GM21576 (cell line): ENCODE data around the gene EIF4E1B.

ENCODE experiments used
- ATAC-seq: cut with Tn5 transposase; IDR thresholded peaks from one replicate; pipeline ENCODE4 v1.9.1; 2021; ENCODE audit warnings: mild to moderate bottlenecking, moderate library complexity; ENCODE audit not compliant: unreplicated experiment

The EIF4E1B gene

DNA sequence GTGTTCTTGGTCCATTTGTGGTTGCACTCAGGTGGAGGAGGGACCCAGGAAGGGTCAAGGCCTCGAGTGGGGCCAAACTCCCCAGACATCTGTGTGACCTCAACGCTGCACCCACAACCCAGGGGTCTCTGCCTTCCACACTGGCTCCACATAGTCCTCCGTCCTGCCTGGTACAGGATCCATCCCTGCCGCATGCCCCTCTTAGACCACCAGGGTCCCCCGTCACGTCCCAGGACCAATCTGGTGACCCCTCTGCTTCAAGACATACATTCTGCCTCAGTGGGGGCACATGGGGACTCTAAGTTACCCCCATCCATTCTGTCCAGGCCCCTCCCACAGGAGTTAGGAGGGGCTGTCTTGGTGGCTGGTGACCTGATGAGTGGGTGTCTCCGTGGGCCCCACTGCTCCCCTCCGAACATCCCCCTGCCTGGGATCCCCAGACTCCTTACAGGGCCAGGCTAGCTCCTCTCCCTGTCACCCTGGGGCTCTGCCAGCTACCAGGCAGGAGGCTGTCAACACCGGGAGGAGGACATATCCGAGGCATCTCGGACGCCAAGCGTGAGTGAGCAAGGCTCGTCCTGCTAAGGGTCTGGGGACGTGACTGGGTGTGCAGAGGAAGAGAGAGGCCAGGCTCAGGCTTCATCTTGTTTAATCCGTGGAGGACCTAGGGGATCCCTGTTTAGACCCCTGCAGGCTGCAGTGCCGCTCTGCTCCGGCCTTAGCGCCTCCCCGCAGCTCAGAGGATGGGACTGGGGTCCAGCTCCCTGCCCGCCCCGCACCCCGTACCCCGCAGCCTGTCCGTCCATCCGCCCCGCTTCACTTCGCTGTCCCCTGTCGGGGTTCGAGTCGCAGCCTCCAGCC lies 49.1 kb downstream of the EIF4E1B start:
- ATAC-seq: no peak

DNA sequence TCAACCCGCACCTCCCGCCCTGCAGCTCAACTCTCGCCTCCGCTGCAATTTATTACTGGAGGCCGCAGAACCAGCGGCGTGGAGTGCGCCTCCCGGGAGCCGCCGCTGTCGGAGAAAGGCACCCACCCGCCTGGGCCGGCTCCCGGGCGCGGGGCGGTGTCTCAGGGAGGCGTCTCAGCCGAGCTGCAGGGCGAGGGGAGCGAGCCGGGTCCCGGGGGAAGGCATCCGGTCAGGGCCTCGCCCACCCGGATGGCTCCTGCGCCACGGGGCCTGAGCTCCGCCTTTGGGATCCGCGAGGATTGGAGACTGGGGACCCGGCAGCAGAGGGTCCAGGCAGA lies 49.7 kb downstream of the EIF4E1B start:
- ATAC-seq: no peak

- ATAC-seq: no peak
Measured at GRCh38 chr5:176682016-176682531, 51.6 kb downstream of the EIF4E1B start.

- ATAC-seq: no peak
Measured at GRCh38 chr5:176685010-176685409, 54.5 kb downstream of the EIF4E1B start.

GRCh38 chr5:176687247-176687646 lies 56.8 kb downstream of the EIF4E1B start:
- ATAC-seq: no peak

DNA sequence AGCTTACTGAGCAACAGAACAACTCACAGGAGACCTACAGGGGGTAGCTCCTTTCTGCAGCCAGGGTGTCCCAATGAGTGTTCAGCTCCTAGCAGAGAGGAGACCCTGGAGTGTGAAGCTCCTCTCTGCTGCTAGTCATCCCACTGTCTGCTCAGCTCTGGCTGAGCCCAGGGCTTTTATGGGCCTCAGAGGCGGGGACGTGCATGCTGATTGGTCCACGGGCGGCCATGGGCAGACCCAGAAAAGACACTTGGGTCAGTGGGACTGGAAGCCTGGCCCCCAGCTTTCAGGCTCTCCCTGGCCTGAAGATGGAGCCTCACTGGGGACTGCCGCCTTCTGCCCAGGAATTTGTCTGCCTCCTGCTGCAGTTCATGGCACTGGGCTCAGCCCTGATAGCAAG lies 57.4 kb downstream of the EIF4E1B start:
- no peak for ATAC-seq

DNA sequence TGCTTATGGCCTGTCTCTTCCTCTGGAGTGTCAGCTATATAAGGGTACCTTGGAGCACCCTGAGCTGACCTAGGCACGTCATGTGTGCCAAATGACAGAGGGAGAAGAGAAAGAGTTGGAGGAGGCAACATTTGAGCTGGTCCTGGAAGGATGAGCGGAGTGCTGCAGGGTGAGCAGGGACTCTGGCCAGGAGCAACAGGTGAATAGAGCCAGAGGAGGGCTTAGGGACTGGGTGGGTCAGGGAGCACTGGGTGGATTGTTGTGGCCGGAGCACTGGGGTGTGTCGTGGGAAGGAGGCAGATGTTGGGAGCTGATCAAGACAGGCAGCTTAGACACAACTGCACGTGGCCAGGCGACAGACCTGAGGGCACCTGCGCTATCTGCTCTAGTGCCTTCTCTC lies 60.4 kb downstream of the EIF4E1B start:
- ATAC-seq: no peak

- no peak for ATAC-seq
Measured at GRCh38 chr5:176691524-176691923, 61.0 kb downstream of the EIF4E1B start.

DNA sequence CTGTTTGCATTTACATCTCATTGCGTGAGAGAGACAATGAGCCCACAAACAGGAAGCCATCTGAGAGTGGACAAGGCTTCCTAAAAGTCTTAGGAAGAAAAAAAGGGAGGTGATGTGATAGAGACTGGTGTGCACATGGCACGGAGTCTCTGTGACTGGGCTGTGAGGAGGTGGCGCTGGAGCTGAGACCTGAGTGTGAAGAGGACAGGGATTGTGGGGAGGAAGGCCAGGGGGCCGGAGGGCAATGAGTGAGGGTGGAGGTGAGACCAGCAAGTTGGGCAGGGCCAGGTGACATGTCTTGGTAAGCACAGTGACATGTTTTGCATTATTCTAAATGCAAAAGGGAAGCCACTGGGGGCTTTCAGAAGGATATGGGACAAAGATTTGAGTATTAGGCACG lies 61.9 kb downstream of the EIF4E1B start:
- no peak for ATAC-seq

- no peak for ATAC-seq
Measured at GRCh38 chr5:176692839-176693476, 62.5 kb downstream of the EIF4E1B start.

- no peak for ATAC-seq
Measured at GRCh38 chr5:176693477-176693851, 63.0 kb downstream of the EIF4E1B start.

GRCh38 chr5:176694146-176694545 lies 63.7 kb downstream of the EIF4E1B start:
- no peak for ATAC-seq

- ATAC-seq: no peak
Measured at GRCh38 chr5:176694631-176695030, 64.2 kb downstream of the EIF4E1B start.

DNA sequence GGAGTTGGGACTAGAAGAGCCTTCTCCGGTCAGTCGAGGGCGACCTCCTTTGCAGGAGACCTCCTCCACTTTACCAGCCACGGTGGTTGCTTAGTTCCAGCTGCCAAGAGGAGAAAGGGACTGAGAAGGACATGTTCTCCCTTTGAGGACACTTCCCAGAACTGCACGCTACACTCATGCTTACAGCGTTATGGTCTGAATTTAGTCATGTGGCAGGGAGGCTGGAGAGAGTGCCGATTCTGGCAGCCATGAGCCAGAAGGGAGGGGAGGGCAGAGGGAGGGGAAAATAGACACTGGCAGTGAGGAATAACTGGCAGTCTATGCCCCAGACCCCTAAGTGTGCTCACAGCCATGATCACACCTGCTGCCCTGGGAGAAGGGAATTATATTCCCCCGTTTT lies 64.6 kb downstream of the EIF4E1B start:
- ATAC-seq: no peak
